GM12878 (cell line): ENCODE data around the gene CHCHD2. TPM values are rescaled to one million over a fixed set of nuclear protein-coding genes. Genes with fewer than 3 reads are reported as not detected.

ENCODE experiments used
- ATF7 ChIP-seq: fragments of 450-650 bp; IDR thresholded peaks from 2 replicates; pipeline ENCODE4 v1.6.1; 2016; ENCODE audit warnings: low read depth, mild to moderate bottlenecking
- CBX3 ChIP-seq: fragments of 200-600 bp; sonication (generic); IDR thresholded peaks from 2 replicates; pipeline ENCODE4 v1.6.1; 2016; ENCODE audit warnings: low read depth, borderline replicate concordance
- DPF2 ChIP-seq: fragments of 450-650 bp; IDR thresholded peaks from 2 replicates; pipeline ENCODE4 v1.6.1; 2017; ENCODE audit warnings: mild to moderate bottlenecking
- HDAC2 ChIP-seq: fragments of 200-600 bp; sonication (generic); IDR thresholded peaks from 2 replicates; pipeline ENCODE4 v1.6.1; 2017
- KAT2A ChIP-seq: conservative IDR thresholded peaks from 2 replicates; pipeline ENCODE4 v1.6.1; 2011; ENCODE audit warnings: low read depth, low read length; ENCODE audit not compliant: control insufficient read depth
- KDM1A ChIP-seq: fragments of 200-600 bp; sonication (generic); IDR thresholded peaks from 2 replicates; pipeline ENCODE4 v1.6.1; 2016; ENCODE audit warnings: borderline replicate concordance
- MEF2B ChIP-seq: fragments of 450-650 bp; IDR thresholded peaks from 2 replicates; pipeline ENCODE4 v1.6.1; 2018; ENCODE audit warnings: mild to moderate bottlenecking, moderate library complexity; ENCODE audit not compliant: partially characterized antibody, poor library complexity, severe bottlenecking
- NFIC ChIP-seq: IDR thresholded peaks from 2 replicates; pipeline ENCODE4 v1.6.1; 2012; ENCODE audit warnings: low read depth, mild to moderate bottlenecking, inconsistent platforms, low read length, moderate library complexity
- POLR2A ChIP-seq: IDR thresholded peaks from 2 replicates; pipeline ENCODE4 v1.6.1; 2011; ENCODE audit warnings: low read depth, mild to moderate bottlenecking, low read length
- RAD21 ChIP-seq: IDR thresholded peaks from 2 replicates; pipeline ENCODE4 v1.6.1; 2011; ENCODE audit warnings: mild to moderate bottlenecking, low read depth, low read length, moderate library complexity; ENCODE audit not compliant: insufficient read depth
- RUNX3 ChIP-seq: IDR thresholded peaks from 2 replicates; pipeline ENCODE4 v1.6.1; 2012; ENCODE audit warnings: low read length, inconsistent platforms
- SMC3 ChIP-seq: IDR thresholded peaks from 2 replicates; pipeline ENCODE4 v1.6.1; 2011; ENCODE audit warnings: low read length, improper control_type of control experiment, borderline replicate concordance
- SPI1 ChIP-seq: IDR thresholded peaks from 2 replicates; pipeline ENCODE4 v1.6.1; 2011; ENCODE audit warnings: low read depth, mild to moderate bottlenecking, low read length, moderate library complexity, borderline replicate concordance; ENCODE audit not compliant: insufficient read depth
- WRNIP1 ChIP-seq: IDR thresholded peaks from 2 replicates; pipeline ENCODE4 v1.6.1; 2011; ENCODE audit warnings: low read depth, low read length, improper control_type of control experiment, borderline replicate concordance
- YY1 ChIP-seq: IDR thresholded peaks from 2 replicates; pipeline ENCODE4 v1.6.1; 2011; ENCODE audit warnings: low read depth, mild to moderate bottlenecking, low read length
- ZBED1 ChIP-seq: IDR thresholded peaks from 2 replicates; pipeline ENCODE4 v1.6.1; 2016; ENCODE audit warnings: borderline replicate concordance
- ZNF384 ChIP-seq: IDR thresholded peaks from 2 replicates; pipeline ENCODE4 v1.6.1; 2012; ENCODE audit warnings: low read depth, mild to moderate bottlenecking, low read length, improper control_type of control experiment, borderline replicate concordance
- polyA plus RNA-seq, 11 experiments: library from polyadenylated mRNA; depleted of rRNA in 4 of 11; unstranded in 6 of 11; stranded (reverse) in 5 of 11; fragments of >200 nt; fragmentation: Nextera tagmentation in 4 of 11; fragmentation: Illumina TruSeq in 1 of 11; extraction: Ambion mirVana in 4 of 11; extraction: Trizol in 1 of 11; gene quantifications; 1 replicate in 1 of 11; 2 replicates in 10 of 11; pipeline versions ENCODE4 v1.2.1 to v1.2.3, GENCODE V29; 2011 to 2016; ENCODE audit warnings: inconsistent platforms in 2 of 11, missing spikeins in 2 of 11, low read depth in 1 of 11
- total RNA-seq, 4 experiments: library from RNA; depleted of rRNA in 3 of 4; stranded (reverse); fragments of >200 nt in 3 of 4; fragmentation: Illumina TruSeq in 1 of 4; extraction: Trizol in 1 of 4; gene quantifications; 2 replicates each; pipeline versions ENCODE4 v1.2.1 to v1.2.3, GENCODE V29; 2013 to 2021
- TF ChIP-seq, protein P1 (sequence below): IDR thresholded peaks from 2 replicates; pipeline ENCODE4 v1.6.1; 2012; ENCODE audit warnings: low read length, inconsistent platforms
- TF ChIP-seq, protein P2 (sequence below): IDR thresholded peaks from 2 replicates; pipeline ENCODE4 v1.6.1; 2012; ENCODE audit warnings: low read depth, low read length, improper control_type of control experiment
- TF ChIP-seq, protein P3 (sequence below): fragments of 450-650 bp; conservative IDR thresholded peaks from 2 replicates; pipeline ENCODE4 v1.6.1; 2017; ENCODE audit warnings: mild to moderate bottlenecking, moderate library complexity
- TF ChIP-seq, protein P4 (sequence below): IDR thresholded peaks from 2 replicates; pipeline ENCODE4 v1.6.1; 2011; ENCODE audit warnings: borderline replicate concordance, low read depth, mild to moderate bottlenecking, moderate library complexity, mixed read lengths, low read length; ENCODE audit not compliant: insufficient read depth; ENCODE audit errors: extremely low read length
- TF ChIP-seq, protein P5 (sequence below): fragments of 450-650 bp; IDR thresholded peaks from 2 replicates; pipeline ENCODE4 v1.6.1; 2018; ENCODE audit warnings: borderline replicate concordance, mild to moderate bottlenecking; ENCODE audit not compliant: partially characterized antibody

CHCHD2 gene
- total and polyA plus RNA-seq, 10 of the 15 experiments (the other 5 are each of a cell fraction or from before 2014, with no cell fraction given) = 97.8 to 1,291 (median 619) TPM

DNA sequence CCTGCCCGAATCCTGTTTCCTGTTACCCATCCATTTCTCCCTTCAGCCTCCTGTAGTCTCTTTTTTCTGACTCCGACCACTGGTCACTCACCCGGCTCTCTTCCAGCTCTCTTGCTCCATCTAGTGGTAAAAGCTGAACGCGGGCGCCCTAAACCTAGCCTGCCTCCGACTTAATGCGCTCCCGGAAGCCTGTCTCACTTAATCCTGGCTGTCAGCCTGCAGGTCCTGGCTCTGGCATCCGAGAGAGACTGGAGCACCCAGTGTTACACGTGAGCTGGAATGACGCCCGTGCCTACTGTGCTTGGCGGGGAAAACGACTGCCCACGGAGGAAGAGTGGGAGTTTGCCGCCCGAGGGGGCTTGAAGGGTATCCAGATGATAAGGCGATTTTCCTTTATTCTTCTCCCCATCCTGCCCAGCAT is 31.9 kb downstream of the CHCHD2 start (continued):
- TF ChIP-seq, protein P1, sequence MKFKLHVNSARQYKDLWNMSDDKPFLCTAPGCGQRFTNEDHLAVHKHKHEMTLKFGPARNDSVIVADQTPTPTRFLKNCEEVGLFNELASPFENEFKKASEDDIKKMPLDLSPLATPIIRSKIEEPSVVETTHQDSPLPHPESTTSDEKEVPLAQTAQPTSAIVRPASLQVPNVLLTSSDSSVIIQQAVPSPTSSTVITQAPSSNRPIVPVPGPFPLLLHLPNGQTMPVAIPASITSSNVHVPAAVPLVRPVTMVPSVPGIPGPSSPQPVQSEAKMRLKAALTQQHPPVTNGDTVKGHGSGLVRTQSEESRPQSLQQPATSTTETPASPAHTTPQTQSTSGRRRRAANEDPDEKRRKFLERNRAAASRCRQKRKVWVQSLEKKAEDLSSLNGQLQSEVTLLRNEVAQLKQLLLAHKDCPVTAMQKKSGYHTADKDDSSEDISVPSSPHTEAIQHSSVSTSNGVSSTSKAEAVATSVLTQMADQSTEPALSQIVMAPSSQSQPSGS = no peak
- no peak for TF ChIP-seq WRNIP1
- TF ChIP-seq, protein P2, sequence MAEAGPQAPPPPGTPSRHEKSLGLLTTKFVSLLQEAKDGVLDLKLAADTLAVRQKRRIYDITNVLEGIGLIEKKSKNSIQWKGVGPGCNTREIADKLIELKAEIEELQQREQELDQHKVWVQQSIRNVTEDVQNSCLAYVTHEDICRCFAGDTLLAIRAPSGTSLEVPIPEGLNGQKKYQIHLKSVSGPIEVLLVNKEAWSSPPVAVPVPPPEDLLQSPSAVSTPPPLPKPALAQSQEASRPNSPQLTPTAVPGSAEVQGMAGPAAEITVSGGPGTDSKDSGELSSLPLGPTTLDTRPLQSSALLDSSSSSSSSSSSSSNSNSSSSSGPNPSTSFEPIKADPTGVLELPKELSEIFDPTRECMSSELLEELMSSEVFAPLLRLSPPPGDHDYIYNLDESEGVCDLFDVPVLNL = no peak
- TF ChIP-seq KAT2A = no peak
- TF ChIP-seq ZBED1 = no peak
- TF ChIP-seq POLR2A = no peak
- TF ChIP-seq ATF7 = no peak
- no peak for TF ChIP-seq DPF2
- peak; percentile 91 for TF ChIP-seq RAD21
- TF ChIP-seq KDM1A = no peak
- TF ChIP-seq MEF2B = no peak
- peak; percentile 84 for TF ChIP-seq SMC3
- TF ChIP-seq NFIC = no peak
- peak; percentile 53; the same call in 1 of the 2 replicates for TF ChIP-seq YY1
- no peak for TF ChIP-seq CBX3
- TF ChIP-seq ZNF384 = peak; percentile 28; the same call in 1 of the 2 replicates
- no peak for TF ChIP-seq HDAC2
- no peak for TF ChIP-seq RUNX3
- TF ChIP-seq, protein P3, sequence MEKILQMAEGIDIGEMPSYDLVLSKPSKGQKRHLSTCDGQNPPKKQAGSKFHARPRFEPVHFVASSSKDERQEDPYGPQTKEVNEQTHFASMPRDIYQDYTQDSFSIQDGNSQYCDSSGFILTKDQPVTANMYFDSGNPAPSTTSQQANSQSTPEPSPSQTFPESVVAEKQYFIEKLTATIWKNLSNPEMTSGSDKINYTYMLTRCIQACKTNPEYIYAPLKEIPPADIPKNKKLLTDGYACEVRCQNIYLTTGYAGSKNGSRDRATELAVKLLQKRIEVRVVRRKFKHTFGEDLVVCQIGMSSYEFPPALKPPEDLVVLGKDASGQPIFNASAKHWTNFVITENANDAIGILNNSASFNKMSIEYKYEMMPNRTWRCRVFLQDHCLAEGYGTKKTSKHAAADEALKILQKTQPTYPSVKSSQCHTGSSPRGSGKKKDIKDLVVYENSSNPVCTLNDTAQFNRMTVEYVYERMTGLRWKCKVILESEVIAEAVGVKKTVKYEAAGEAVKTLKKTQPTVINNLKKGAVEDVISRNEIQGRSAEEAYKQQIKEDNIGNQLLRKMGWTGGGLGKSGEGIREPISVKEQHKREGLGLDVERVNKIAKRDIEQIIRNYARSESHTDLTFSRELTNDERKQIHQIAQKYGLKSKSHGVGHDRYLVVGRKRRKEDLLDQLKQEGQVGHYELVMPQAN = no peak
- TF ChIP-seq, protein P4, sequence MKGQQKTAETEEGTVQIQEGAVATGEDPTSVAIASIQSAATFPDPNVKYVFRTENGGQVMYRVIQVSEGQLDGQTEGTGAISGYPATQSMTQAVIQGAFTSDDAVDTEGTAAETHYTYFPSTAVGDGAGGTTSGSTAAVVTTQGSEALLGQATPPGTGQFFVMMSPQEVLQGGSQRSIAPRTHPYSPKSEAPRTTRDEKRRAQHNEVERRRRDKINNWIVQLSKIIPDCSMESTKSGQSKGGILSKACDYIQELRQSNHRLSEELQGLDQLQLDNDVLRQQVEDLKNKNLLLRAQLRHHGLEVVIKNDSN = no peak
- TF ChIP-seq, protein P5, sequence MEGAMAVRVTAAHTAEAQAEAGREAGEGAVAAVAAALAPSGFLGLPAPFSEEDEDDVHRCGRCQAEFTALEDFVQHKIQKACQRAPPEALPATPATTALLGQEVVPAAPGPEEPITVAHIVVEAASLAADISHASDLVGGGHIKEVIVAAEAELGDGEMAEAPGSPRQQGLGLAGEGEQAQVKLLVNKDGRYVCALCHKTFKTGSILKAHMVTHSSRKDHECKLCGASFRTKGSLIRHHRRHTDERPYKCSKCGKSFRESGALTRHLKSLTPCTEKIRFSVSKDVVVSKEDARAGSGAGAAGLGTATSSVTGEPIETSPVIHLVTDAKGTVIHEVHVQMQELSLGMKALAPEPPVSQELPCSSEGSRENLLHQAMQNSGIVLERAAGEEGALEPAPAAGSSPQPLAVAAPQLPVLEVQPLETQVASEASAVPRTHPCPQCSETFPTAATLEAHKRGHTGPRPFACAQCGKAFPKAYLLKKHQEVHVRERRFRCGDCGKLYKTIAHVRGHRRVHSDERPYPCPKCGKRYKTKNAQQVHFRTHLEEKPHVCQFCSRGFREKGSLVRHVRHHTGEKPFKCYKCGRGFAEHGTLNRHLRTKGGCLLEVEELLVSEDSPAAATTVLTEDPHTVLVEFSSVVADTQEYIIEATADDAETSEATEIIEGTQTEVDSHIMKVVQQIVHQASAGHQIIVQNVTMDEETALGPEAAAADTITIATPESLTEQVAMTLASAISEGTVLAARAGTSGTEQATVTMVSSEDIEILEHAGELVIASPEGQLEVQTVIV = no peak
- TF ChIP-seq SPI1 = no peak
